Epithelial cell of proximal tubule (primary cell): ENCODE data around the gene PROK1. TPM values are rescaled to one million over a fixed set of nuclear protein-coding genes. Genes with fewer than 3 reads are reported as not detected.
A peak's percentile ranks its signal among the peaks of the same experiment; 100 is the strongest.

Source experiments
- DNase-seq: peaks from one replicate; pipeline ENCODE4 v3.0.0-alpha.2; 2011; ENCODE audit warnings: low read depth
- H3K4me3 ChIP-seq: 2 replicates; pipeline ENCODE4 v1.5.1; 2011; ENCODE audit warnings: low read depth, mild to moderate bottlenecking, low read length
- CTCF ChIP-seq: conservative IDR thresholded peaks from 2 replicates; pipeline ENCODE4 v1.5.1; 2012; ENCODE audit warnings: low read depth, mild to moderate bottlenecking, low read length
- total RNA-seq: library from RNA; depleted of rRNA; stranded (reverse); fragments of >200 nt; gene quantifications from 2 replicates; pipeline ENCODE4 v1.2.3, GENCODE V29; 2015

The PROK1 gene
- total RNA-seq, 1 donor from 2014 or later = not detected

GRCh38 chr1:110465038-110465813, 14.3 kb downstream of the PROK1 start:
- H3K4me3 ChIP-seq = no peak overlapping the region
- DNase-seq = no peak
- no peak for TF ChIP-seq CTCF

GRCh38 chr1:110465814-110466380, 14.9 kb downstream of the PROK1 start:
- no peak for DNase-seq
- no peak for TF ChIP-seq CTCF
- H3K4me3 ChIP-seq = no peak overlapping the region

GRCh38 chr1:110466646-110467280, 15.8 kb downstream of the PROK1 start:
- TF ChIP-seq CTCF = no peak
- no peak for DNase-seq
- no peak overlapping the region for H3K4me3 ChIP-seq

- no peak for DNase-seq
- H3K4me3 ChIP-seq = no peak overlapping the region
- peak; percentile 31 for TF ChIP-seq CTCF
Observed at GRCh38 chr1:110471131-110471530, 20.2 kb downstream of the PROK1 start.

- DNase-seq = no peak
- no peak for TF ChIP-seq CTCF
- no peak overlapping the region for H3K4me3 ChIP-seq
Observed at GRCh38 chr1:110472546-110472945, 21.6 kb downstream of the PROK1 start.

- TF ChIP-seq CTCF = no peak
- no peak for DNase-seq
- H3K4me3 ChIP-seq = no peak overlapping the region
Observed at GRCh38 chr1:110474444-110474843, 23.5 kb downstream of the PROK1 start.
